HEK293 (cell line): ENCODE data around the gene PSMC3.

ENCODE experiments used
- CTCF ChIP-seq: fragments of 450-650 bp; formaldehyde crosslinking; IDR thresholded peaks from 2 replicates; pipeline ENCODE4 v1.5.1; 2016; ENCODE audit warnings: missing biosample characterization, missing genetic modification characterization
- GFI1B ChIP-seq: fragments of 450-650 bp; formaldehyde crosslinking; IDR thresholded peaks from 2 replicates; pipeline ENCODE4 v1.5.1; 2016; ENCODE audit warnings: missing biosample characterization, missing genetic modification characterization
- GLIS1 ChIP-seq: fragments of 450-650 bp; formaldehyde crosslinking; IDR thresholded peaks from 2 replicates; pipeline ENCODE4 v1.5.1; 2016; ENCODE audit warnings: missing biosample characterization, missing genetic modification characterization
- ZBTB44 ChIP-seq: fragments of 450-650 bp; IDR thresholded peaks from 2 replicates; pipeline ENCODE4 v1.5.1; 2018; ENCODE audit warnings: missing biosample characterization, mild to moderate bottlenecking, missing genetic modification characterization
- ZBTB49 ChIP-seq: fragments of 450-650 bp; formaldehyde crosslinking; IDR thresholded peaks from 2 replicates; pipeline ENCODE4 v1.5.1; 2016; ENCODE audit warnings: missing biosample characterization, missing genetic modification characterization, low read depth
- ZBTB7A ChIP-seq: fragments of 450-650 bp; formaldehyde crosslinking; IDR thresholded peaks from 2 replicates; pipeline ENCODE4 v1.5.1; 2016; ENCODE audit warnings: low read depth, missing biosample characterization, missing genetic modification characterization
- ZBTB8A ChIP-seq: fragments of 450-650 bp; formaldehyde crosslinking; IDR thresholded peaks from 2 replicates; pipeline ENCODE4 v1.5.1; 2016; ENCODE audit warnings: missing biosample characterization, missing genetic modification characterization
- ZFP69B ChIP-seq: fragments of 450-650 bp; formaldehyde crosslinking; IDR thresholded peaks from 2 replicates; pipeline ENCODE4 v1.5.1; 2016; ENCODE audit warnings: missing biosample characterization, missing genetic modification characterization
- ZNF2 ChIP-seq: fragments of 450-650 bp; formaldehyde crosslinking; IDR thresholded peaks from 2 replicates; pipeline ENCODE4 v1.5.1; 2016; ENCODE audit warnings: missing biosample characterization, missing genetic modification characterization
- ZNF518A ChIP-seq: fragments of 450-650 bp; formaldehyde crosslinking; conservative IDR thresholded peaks from 2 replicates; pipeline ENCODE4 v1.5.1; 2016; ENCODE audit warnings: low read depth, missing biosample characterization, missing genetic modification characterization
- ZNF776 ChIP-seq: fragments of 450-650 bp; formaldehyde crosslinking; IDR thresholded peaks from 2 replicates; pipeline ENCODE4 v1.5.0; 2017; ENCODE audit warnings: missing biosample characterization, missing genetic modification characterization, borderline replicate concordance

GRCh38 chr11:47415949-47416472 is 10.2 kb downstream of the PSMC3 start:
- TF ChIP-seq GFI1B (tag by site-specific recombination) = no peak
- no peak for TF ChIP-seq ZBTB7A (tag by site-specific recombination)
- no peak for TF ChIP-seq ZBTB8A (tag by site-specific recombination)
- TF ChIP-seq CTCF (tag by site-specific recombination) = no peak
- no peak for TF ChIP-seq ZNF518A
- TF ChIP-seq ZBTB49 = no peak
- no peak for TF ChIP-seq ZNF776 (tag by site-specific recombination)
- TF ChIP-seq ZBTB44 (tag by site-specific recombination) = 0 out of 2 replicates have a peak, but pooled peaks have one; percentile 25
- no peak for TF ChIP-seq ZFP69B (tag by site-specific recombination)
- no peak for TF ChIP-seq ZNF2 (tag by site-specific recombination)
- peak; percentile 52 for TF ChIP-seq GLIS1 (tag by site-specific recombination)
